ENCODE results near the gene SLC7A1. TPM values are rescaled to one million over a fixed set of nuclear protein-coding genes. Genes with fewer than 3 reads are reported as not detected.

Gene SLC7A1
- polyA plus RNA-seq, 3 donors, result 0.89 to 2.2 (median 0.92) TPM

- H3K27ac Mint-ChIP-seq, result no peak overlapping the region
- no peaks in the 10 kb centered on the region for H3K4me1 ChIP-seq (ENCODE audit: control insufficient read depth in 1 of 2, insufficient read depth in 2 of 2, low read length in 2 of 2)
- no peaks in the 10 kb centered on the region for H3K36me3 ChIP-seq (replicated peaks in 1 of 2; ENCODE audit: control insufficient read depth in 1 of 2, insufficient read depth in 2 of 2, low read length in 2 of 2)
- no peak overlapping the region for H3K4me2 ChIP-seq (replicated peaks; ENCODE audit: extremely low read depth, low read length, poor library complexity, severe bottlenecking)
- no peaks in the 10 kb centered on the region for H3K27me3 ChIP-seq (ENCODE audit: control insufficient read depth in 2 of 2, insufficient read depth in 2 of 2, low read length in 2 of 2)
- no peak overlapping the region for H2AFZ ChIP-seq (ENCODE audit: insufficient read depth, low read depth, low read length, poor library complexity, severe bottlenecking)
- peaks cover 1 to 11% (median 5%) of the 10 kb centered on the region in 3 donors for H3K27me3 Mint-ChIP-seq (ENCODE audit: low read depth in 3 of 3)
- H3K4me3 ChIP-seq (replicated peaks in 1 of 3; ENCODE audit: low read depth in 2 of 3, low read length in 3 of 3), result no peak overlapping the region
- no peaks in the 10 kb centered on the region for H3K36me3 Mint-ChIP-seq
- no peaks in the 10 kb centered on the region for H3K9me3 Mint-ChIP-seq
- no peaks in the 10 kb centered on the region for H4K20me1 ChIP-seq (ENCODE audit: insufficient read depth, low read length)
- WGBS (ENCODE audit: insufficient coverage), result 93% methylated on average over 20 of the region's 25 CpGs
- TF ChIP-seq CTCF (IDR thresholded peaks at IDR 0.05), result no peak
- H3K9ac ChIP-seq (ENCODE audit: insufficient read depth, low read length, poor library complexity, severe bottlenecking), result no peak overlapping the region
- H3K9me3 ChIP-seq (replicated peaks in 1 of 2; ENCODE audit: control insufficient read depth in 1 of 2, insufficient read depth in 1 of 2, low read length in 2 of 2), result no peaks in the 10 kb centered on the region
- no peaks in the 10 kb centered on the region for H3K4me1 Mint-ChIP-seq
- intact Hi-C loops (cut with micrococcal nuclease), result no loop called here
- no peak for DNase-seq
- H3K27ac ChIP-seq (ENCODE audit: low read depth in 1 of 2, low read length in 2 of 2), result no peak overlapping the region
- no peaks in the 10 kb centered on the region for H3K79me2 ChIP-seq (ENCODE audit: insufficient read depth, low read length)
- H3K4me3 Mint-ChIP-seq, result no peak overlapping the region
These were observed 115.6 kb downstream of the SLC7A1 start for GRCh38 chr13:29479716-29480492.

- H3K27me3 ChIP-seq (ENCODE audit: control insufficient read depth in 2 of 2, insufficient read depth in 2 of 2, low read length in 2 of 2), result no peaks in the 10 kb centered on the region
- no peak overlapping the region for H3K4me2 ChIP-seq (replicated peaks; ENCODE audit: extremely low read depth, low read length, poor library complexity, severe bottlenecking)
- no peaks in the 10 kb centered on the region for H3K9me3 ChIP-seq (replicated peaks in 1 of 2; ENCODE audit: control insufficient read depth in 1 of 2, insufficient read depth in 1 of 2, low read length in 2 of 2)
- no peak overlapping the region for H3K4me3 Mint-ChIP-seq
- H3K36me3 ChIP-seq (replicated peaks in 1 of 2; ENCODE audit: control insufficient read depth in 1 of 2, insufficient read depth in 2 of 2, low read length in 2 of 2), result no peaks in the 10 kb centered on the region
- peaks cover 11 to 12% of the 10 kb centered on the region in 2 donors for H3K4me1 ChIP-seq (ENCODE audit: control insufficient read depth in 1 of 2, insufficient read depth in 2 of 2, low read length in 2 of 2)
- no CpG with 5 or more reads among the region's 3 CpGs for WGBS (ENCODE audit: insufficient coverage)
- H3K4me3 ChIP-seq (replicated peaks in 1 of 3; ENCODE audit: low read depth in 2 of 3, low read length in 3 of 3), result no peak overlapping the region
- no peaks in the 10 kb centered on the region for H3K9me3 Mint-ChIP-seq
- no peak overlapping the region for H3K9ac ChIP-seq (ENCODE audit: insufficient read depth, low read length, poor library complexity, severe bottlenecking)
- TF ChIP-seq CTCF (IDR thresholded peaks at IDR 0.05), result no peak
- no peak overlapping the region for H2AFZ ChIP-seq (ENCODE audit: insufficient read depth, low read depth, low read length, poor library complexity, severe bottlenecking)
- H3K27ac Mint-ChIP-seq, result no peak overlapping the region
- no peaks in the 10 kb centered on the region for H4K20me1 ChIP-seq (ENCODE audit: insufficient read depth, low read length)
- H3K79me2 ChIP-seq (ENCODE audit: insufficient read depth, low read length), result no peaks in the 10 kb centered on the region
- H3K36me3 Mint-ChIP-seq, result no peaks in the 10 kb centered on the region
- intact Hi-C loops (cut with micrococcal nuclease), result no loop called here
- peaks cover 1 to 7% (median 5%) of the 10 kb centered on the region in 3 donors for H3K27me3 Mint-ChIP-seq (ENCODE audit: low read depth in 3 of 3)
- H3K27ac ChIP-seq (ENCODE audit: low read depth in 1 of 2, low read length in 2 of 2), result no peak overlapping the region
- H3K4me1 Mint-ChIP-seq, result peaks cover 9% of the 10 kb centered on the region
- DNase-seq, result no peak
These were observed 119.4 kb downstream of the SLC7A1 start for GRCh38 chr13:29476046-29476445.

Measured in CD14-positive monocyte (primary cell).